GM10266 (cell line): Measurements from ENCODE around the gene GOLT1A.

Experiments used
- DNase-seq: peaks from one replicate; pipeline ENCODE4 v3.0.0; 2012; ENCODE audit errors: extremely low spot score
- CTCF ChIP-seq: IDR thresholded peaks from 2 replicates; pipeline ENCODE4 v1.5.1; 2012; ENCODE audit warnings: mild to moderate bottlenecking, low read depth; ENCODE audit not compliant: control insufficient read depth, insufficient read depth; ENCODE audit errors: missing control alignments

GOLT1A gene

GRCh38 chr1:204152310-204153044 is 61.3 kb downstream of the GOLT1A start:
- no peak for TF ChIP-seq CTCF
- DNase-seq: no peak

GRCh38 chr1:204151552-204152309 is 62.1 kb downstream of the GOLT1A start, which contains the start of gene ETNK2:
Gene ETNK2, minus strand, starts transcription at chr1:204152044. Its CDS starts 192 bp downstream, at chr1:204151852.
- no peak for TF ChIP-seq CTCF
- peak; percentile 65 for DNase-seq

- DNase-seq: no peak
- no peak for TF ChIP-seq CTCF
These were observed 62.9 kb downstream of the GOLT1A start for GRCh38 chr1:204150702-204151551.

GRCh38 chr1:204149635-204150565 is 63.9 kb downstream of the GOLT1A start:
- no peak for TF ChIP-seq CTCF
- DNase-seq: no peak

GRCh38 chr1:204149107-204149506 is 64.7 kb downstream of the GOLT1A start:
- no peak for TF ChIP-seq CTCF
- DNase-seq: no peak
